ENCODE results near the gene GNA12.
"Not testable (repeated sequence)": the region's sequence is repeated elsewhere in the genome, so short reads cannot be mapped to it uniquely, and the experiment has no call there.

The GNA12 gene

GRCh38 chr7:2694122-2694436 lies 150.0 kb downstream of the GNA12 start:
- H2AFZ ChIP-seq (ENCODE audit: low read depth, low read length); H3K4me1 ChIP-seq (ENCODE audit: insufficient read depth, low read length); H3K9me3 ChIP-seq (ENCODE audit: low read length); H3K36me3 ChIP-seq (ENCODE audit: insufficient read depth, low read length); H3K4me3 ChIP-seq (ENCODE audit: low read length): not testable (repeated sequence)
- peaks cover 18% of the 10 kb centered on the region for H3K27me3 ChIP-seq (ENCODE audit: insufficient read depth, low read length)

GRCh38 chr7:2693420-2694121 lies 150.5 kb downstream of the GNA12 start:
- H3K36me3 ChIP-seq (ENCODE audit: insufficient read depth, low read length); H2AFZ ChIP-seq (ENCODE audit: low read depth, low read length); H3K9me3 ChIP-seq (ENCODE audit: low read length); H3K4me3 ChIP-seq (ENCODE audit: low read length); H3K4me1 ChIP-seq (ENCODE audit: insufficient read depth, low read length): not testable (repeated sequence)
- H3K27me3 ChIP-seq (ENCODE audit: insufficient read depth, low read length): peaks cover 23% of the 10 kb centered on the region

DNA sequence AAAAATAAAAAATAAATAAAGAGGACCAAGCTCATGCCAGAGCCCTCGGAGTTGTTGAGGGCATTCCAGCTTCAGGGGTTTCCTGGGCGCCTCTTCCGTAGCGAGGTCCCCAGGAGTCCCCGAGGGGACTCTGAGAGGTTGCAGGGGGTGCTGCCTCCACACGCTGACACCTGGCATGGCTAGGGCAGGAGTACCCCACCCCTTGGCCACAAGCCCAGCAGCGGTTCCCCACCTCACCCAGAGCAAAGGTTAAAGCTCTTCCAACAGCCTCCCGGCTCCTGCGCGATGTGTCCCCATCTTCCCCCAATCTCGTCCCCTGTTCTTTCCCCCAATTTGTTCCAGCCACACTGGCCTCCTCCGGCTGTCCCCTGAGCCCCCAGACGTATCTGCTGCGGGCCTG lies 151.6 kb downstream of the GNA12 start:
- Histone ChIP-seq H2AFZ (ENCODE audit: low read depth, low read length) (no peak overlapping the region), H3K4me3 (ENCODE audit: low read length) (no peak overlapping the region), H3K9me3 (ENCODE audit: low read length) (peaks cover 4% of the 10 kb centered on the region), H3K27me3 (ENCODE audit: insufficient read depth, low read length) (peaks cover 32% of the 10 kb centered on the region), H3K4me1 (ENCODE audit: insufficient read depth, low read length) (peaks cover 12% of the 10 kb centered on the region), H3K36me3 (ENCODE audit: insufficient read depth, low read length) (no peaks in the 10 kb centered on the region)

GRCh38 chr7:2691932-2692439 lies 152.1 kb downstream of the GNA12 start:
- not testable (repeated sequence) for H2AFZ ChIP-seq (ENCODE audit: low read depth, low read length); H3K4me3 ChIP-seq (ENCODE audit: low read length); H3K36me3 ChIP-seq (ENCODE audit: insufficient read depth, low read length); H3K9me3 ChIP-seq (ENCODE audit: low read length)
- H3K4me1 ChIP-seq (ENCODE audit: insufficient read depth, low read length): peaks cover 13% of the 10 kb centered on the region
- H3K27me3 ChIP-seq (ENCODE audit: insufficient read depth, low read length): peaks cover 37% of the 10 kb centered on the region

- peaks cover 38% of the 10 kb centered on the region for H3K27me3 ChIP-seq (ENCODE audit: insufficient read depth, low read length)
- peaks cover 4% of the 10 kb centered on the region for H3K9me3 ChIP-seq (ENCODE audit: low read length)
Measured at GRCh38 chr7:2691011-2691707, 152.9 kb downstream of the GNA12 start.

DNA sequence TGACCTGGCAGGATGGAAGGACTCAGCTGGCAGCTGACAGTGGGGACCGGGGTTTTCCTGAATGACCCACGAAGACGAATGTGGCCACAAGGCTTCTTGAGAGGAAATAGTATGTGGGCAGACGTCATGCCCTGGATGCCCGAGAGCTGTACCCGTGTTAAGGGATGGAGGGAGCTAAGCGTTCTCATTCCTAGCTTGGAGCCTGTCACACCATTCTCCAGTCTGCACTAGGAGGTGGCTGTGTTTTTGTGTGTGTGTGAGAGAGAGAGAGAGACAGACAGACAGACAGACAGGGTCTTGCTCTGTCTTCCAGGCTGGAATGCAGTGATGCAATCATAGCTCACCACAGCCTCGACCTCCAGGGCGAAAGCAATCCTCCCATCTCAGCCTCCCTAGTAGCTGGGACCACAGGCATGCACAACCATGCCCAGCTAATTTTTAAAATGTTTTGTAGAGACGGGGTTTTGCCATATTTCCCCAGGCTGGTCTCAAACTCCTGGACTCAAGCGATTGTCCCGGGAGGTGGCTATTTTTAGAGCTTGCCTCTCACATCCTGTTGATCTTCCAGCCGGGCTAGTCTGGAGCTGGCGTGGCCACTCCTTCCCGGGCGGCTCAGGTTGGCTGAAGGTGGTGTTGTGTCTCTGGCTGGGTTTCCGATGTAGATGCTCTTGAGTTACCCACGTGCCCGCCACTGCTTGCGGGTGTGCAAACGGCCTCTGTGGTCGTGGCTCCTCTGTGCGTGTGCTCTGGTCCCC lies 154.0 kb downstream of the GNA12 start:
- peaks cover 4% of the 10 kb centered on the region for H3K9me3 ChIP-seq (ENCODE audit: low read length)
- H3K4me3 ChIP-seq (ENCODE audit: low read length): no peak overlapping the region
- peaks cover 13% of the 10 kb centered on the region for H3K4me1 ChIP-seq (ENCODE audit: insufficient read depth, low read length)
- H2AFZ ChIP-seq (ENCODE audit: low read depth, low read length): no peak overlapping the region
- H3K27me3 ChIP-seq (ENCODE audit: insufficient read depth, low read length): peaks cover 38% of the 10 kb centered on the region
- H3K36me3 ChIP-seq (ENCODE audit: insufficient read depth, low read length): no peaks in the 10 kb centered on the region

More at GRCh38 chr7:2691011-2691707, 152.9 kb downstream of the GNA12 start:
- Histone ChIP-seq H3K36me3 (ENCODE audit: insufficient read depth, low read length) (no peaks in the 10 kb centered on the region), H3K4me1 (ENCODE audit: insufficient read depth, low read length) (peaks cover 13% of the 10 kb centered on the region), H3K4me3 (ENCODE audit: low read length) (no peak overlapping the region), H2AFZ (ENCODE audit: low read depth, low read length) (no peak overlapping the region)

GRCh38 chr7:2689343-2689847 lies 154.7 kb downstream of the GNA12 start:
- H3K9me3 ChIP-seq (ENCODE audit: low read length): peaks cover 4% of the 10 kb centered on the region
- H3K27me3 ChIP-seq (ENCODE audit: insufficient read depth, low read length): peaks cover 38% of the 10 kb centered on the region
- H3K4me3 ChIP-seq (ENCODE audit: low read length): no peak overlapping the region
- no peaks in the 10 kb centered on the region for H3K36me3 ChIP-seq (ENCODE audit: insufficient read depth, low read length)
- no peak overlapping the region for H2AFZ ChIP-seq (ENCODE audit: low read depth, low read length)
- peaks cover 13% of the 10 kb centered on the region for H3K4me1 ChIP-seq (ENCODE audit: insufficient read depth, low read length)

GRCh38 chr7:2688409-2689342 lies 155.4 kb downstream of the GNA12 start:
- Histone ChIP-seq H3K4me3 (ENCODE audit: low read length) (no peak overlapping the region), H3K9me3 (ENCODE audit: low read length) (peaks cover 4% of the 10 kb centered on the region), H3K36me3 (ENCODE audit: insufficient read depth, low read length) (no peaks in the 10 kb centered on the region), H2AFZ (ENCODE audit: low read depth, low read length) (peak overlapping the region; percentile 35), H3K27me3 (ENCODE audit: insufficient read depth, low read length) (peaks cover 38% of the 10 kb centered on the region), H3K4me1 (ENCODE audit: insufficient read depth, low read length) (peaks cover 13% of the 10 kb centered on the region)

GRCh38 chr7:2687881-2688318 lies 156.2 kb downstream of the GNA12 start, which contains the start of gene AMZ1:
Gene AMZ1 (plus strand): TSS chr7:2688202. CDS start chr7:2700452, 12,250 bp downstream.
- peaks cover 13% of the 10 kb centered on the region for H3K4me1 ChIP-seq (ENCODE audit: insufficient read depth, low read length)
- H2AFZ ChIP-seq (ENCODE audit: low read depth, low read length): peak within 1 kb of the TSS; percentile 35
- peaks cover 38% of the 10 kb centered on the region for H3K27me3 ChIP-seq (ENCODE audit: insufficient read depth, low read length)
- H3K4me3 ChIP-seq (ENCODE audit: low read length): no peak within 1 kb of the TSS
- H3K9me3 ChIP-seq (ENCODE audit: low read length): peaks cover 5% of the 10 kb centered on the region
- H3K36me3 ChIP-seq (ENCODE audit: insufficient read depth, low read length): no peaks in the 10 kb centered on the region

GRCh38 chr7:2687338-2687869 lies 156.7 kb downstream of the GNA12 start:
- H3K36me3 ChIP-seq (ENCODE audit: insufficient read depth, low read length): no peaks in the 10 kb centered on the region
- H3K9me3 ChIP-seq (ENCODE audit: low read length): peaks cover 2% of the 10 kb centered on the region
- no peak overlapping the region for H3K4me3 ChIP-seq (ENCODE audit: low read length)
- no peak overlapping the region for H2AFZ ChIP-seq (ENCODE audit: low read depth, low read length)
- peaks cover 38% of the 10 kb centered on the region for H3K27me3 ChIP-seq (ENCODE audit: insufficient read depth, low read length)
- peaks cover 18% of the 10 kb centered on the region for H3K4me1 ChIP-seq (ENCODE audit: insufficient read depth, low read length)

DNA sequence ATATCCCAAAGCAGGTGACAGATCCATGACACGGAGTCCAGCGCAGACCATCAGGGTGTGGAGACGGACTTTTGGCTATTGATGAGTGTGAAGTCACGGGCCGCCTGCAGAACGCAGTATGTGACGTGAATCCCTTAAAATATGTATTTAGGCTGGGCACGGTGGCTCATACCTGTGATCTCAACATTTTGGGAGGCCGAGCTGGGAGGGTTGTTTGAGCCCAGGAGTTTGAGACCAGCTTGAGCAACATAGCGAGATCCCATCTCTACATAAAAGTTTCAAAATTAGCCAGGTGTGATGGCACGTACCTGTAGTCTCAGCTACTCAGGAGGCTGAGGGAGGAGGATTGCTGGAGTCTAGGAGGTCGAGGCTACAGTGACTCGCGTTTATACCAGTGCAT lies 158.0 kb downstream of the GNA12 start:
- Histone ChIP-seq H2AFZ (ENCODE audit: low read depth, low read length) (no peak overlapping the region), H3K36me3 (ENCODE audit: insufficient read depth, low read length) (no peaks in the 10 kb centered on the region), H3K9me3 (ENCODE audit: low read length) (peaks cover 2% of the 10 kb centered on the region), H3K27me3 (ENCODE audit: insufficient read depth, low read length) (peaks cover 38% of the 10 kb centered on the region), H3K4me3 (ENCODE audit: low read length) (no peak overlapping the region), H3K4me1 (ENCODE audit: insufficient read depth, low read length) (peaks cover 29% of the 10 kb centered on the region)

DNA sequence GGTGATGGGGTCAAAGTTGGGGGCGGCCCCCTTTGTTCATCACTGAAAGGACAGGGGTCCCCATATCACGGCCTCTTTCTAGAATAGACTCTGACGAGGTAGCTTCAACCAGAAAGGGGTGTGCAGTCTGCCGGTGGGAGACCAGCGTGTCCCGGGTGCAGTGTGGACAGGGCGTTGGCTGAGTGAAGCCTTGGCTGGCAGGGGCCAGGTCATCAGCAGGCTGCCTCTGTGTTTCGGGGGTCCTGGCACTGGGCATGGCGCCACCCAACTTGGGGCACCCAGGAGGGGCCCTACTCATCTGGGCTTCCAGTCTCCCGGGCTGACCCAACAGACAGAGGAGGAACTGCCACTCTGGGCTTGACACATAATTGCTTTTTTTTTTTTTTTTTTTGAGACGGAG lies 159.6 kb downstream of the GNA12 start:
- peaks cover 24% of the 10 kb centered on the region for H3K27me3 ChIP-seq (ENCODE audit: insufficient read depth, low read length)

More for the DNA sequence above, 159.6 kb downstream of the GNA12 start:
- Histone ChIP-seq H3K4me3 (ENCODE audit: low read length) (no peak overlapping the region), H2AFZ (ENCODE audit: low read depth, low read length) (no peak overlapping the region), H3K36me3 (ENCODE audit: insufficient read depth, low read length) (no peaks in the 10 kb centered on the region), H3K4me1 (ENCODE audit: insufficient read depth, low read length) (peaks cover 29% of the 10 kb centered on the region), H3K9me3 (ENCODE audit: low read length) (peaks cover 2% of the 10 kb centered on the region)
